ENCODE measurements around the gene ACSL1.

Gene ACSL1

GRCh38 chr4:184803133-184803532 lies 22.6 kb downstream of the ACSL1 start (continued):
- TF ChIP-seq OVOL3 (tag by site-specific recombination; IDR thresholded peaks at IDR 0.05) (no peak), ATF2 (tag by site-specific recombination; IDR thresholded peaks at IDR 0.05; ENCODE audit: low read depth) (no peak), ZNF292 (tag by site-specific recombination; IDR thresholded peaks at IDR 0.05; ENCODE audit: borderline replicate concordance, low read depth) (no peak)

GRCh38 chr4:184802697-184803015 lies 23.1 kb downstream of the ACSL1 start:
- CTCF ChIA-PET = no interaction called here
- POLR2A ChIA-PET = no interaction called here
- Histone ChIP-seq H3K4me3 (ENCODE audit: low read depth, low read length) (no peak overlapping the region), H3K27ac (ENCODE audit: extremely low read depth, low read depth, low read length) (no peak overlapping the region), H3K9me3 (ENCODE audit: control insufficient read depth, insufficient read depth, low read depth, low read length) (no peaks in the 10 kb centered on the region), H3K4me1 (ENCODE audit: control insufficient read depth, insufficient read depth, low read length) (peaks cover 6% of the 10 kb centered on the region; the same call in 1 of the 2 replicates), H3K36me3 (ENCODE audit: control insufficient read depth in 2 of 2, insufficient read depth in 1 of 2, low read length in 2 of 2) (peaks cover 0 to 4% of the 10 kb centered on the region in 2 experiments; a peak in 1 of 3 replicates)
- TF ChIP-seq ZNF558 (tag by site-specific recombination; IDR thresholded peaks at IDR 0.05) (no peak), KLF10 (tag by site-specific recombination; IDR thresholded peaks at IDR 0.05) (no peak)

- peaks cover 6% of the 10 kb centered on the region; the same call in 1 of the 2 replicates for H3K4me1 ChIP-seq (ENCODE audit: control insufficient read depth, insufficient read depth, low read length)
- no peak overlapping the region for H3K27ac ChIP-seq (ENCODE audit: extremely low read depth, low read depth, low read length)
- ChIA-PET CTCF (interaction anchor here (1.1 kb wide), 1 partner anchor 28 kb away, joined by 5 read pairs; no protein-coding TSS in a partner anchor), POLR2A (no interaction called here)
- H3K36me3 ChIP-seq (ENCODE audit: control insufficient read depth in 2 of 2, insufficient read depth in 1 of 2, low read length in 2 of 2) = peaks cover 0 to 8% of the 10 kb centered on the region in 2 experiments; a peak in 1 of 3 replicates
- TF ChIP-seq ZBTB17 (tag by site-specific recombination; IDR thresholded peaks at IDR 0.05) = 0 out of 2 replicates have a peak, but pooled peaks have one; percentile 14
- TF ChIP-seq YY2 (tag by site-specific recombination; IDR thresholded peaks at IDR 0.05) = no peak
- H3K4me3 ChIP-seq (ENCODE audit: low read depth, low read length) = no peak overlapping the region
- no peaks in the 10 kb centered on the region for H3K9me3 ChIP-seq (ENCODE audit: control insufficient read depth, insufficient read depth, low read depth, low read length)
Measured at GRCh38 chr4:184801781-184802696, 23.7 kb downstream of the ACSL1 start.

GRCh38 chr4:184798504-184798903 lies 27.3 kb downstream of the ACSL1 start:
- H3K36me3 ChIP-seq (ENCODE audit: control insufficient read depth in 2 of 2, insufficient read depth in 1 of 2, low read length in 2 of 2) = peaks cover 0 to 8% of the 10 kb centered on the region in 2 experiments; a peak in 1 of 3 replicates
- no peaks in the 10 kb centered on the region for H3K9me3 ChIP-seq (ENCODE audit: control insufficient read depth, insufficient read depth, low read depth, low read length)
- CTCF ChIA-PET = no interaction called here
- no peak for TF ChIP-seq ZNF426 (tag by site-specific recombination; IDR thresholded peaks at IDR 0.05)
- TF ChIP-seq ZNF211 (tag by site-specific recombination; IDR thresholded peaks at IDR 0.05; ENCODE audit: low read depth) = no peak
- TF ChIP-seq MYNN (tag by site-specific recombination; IDR thresholded peaks at IDR 0.05; ENCODE audit: borderline replicate concordance) = no peak
- TF ChIP-seq ZNF48 (tag by site-specific recombination; IDR thresholded peaks at IDR 0.05) = no peak
- H3K4me1 ChIP-seq (ENCODE audit: control insufficient read depth, insufficient read depth, low read length) = no peaks in the 10 kb centered on the region
- H3K27ac ChIP-seq (ENCODE audit: extremely low read depth, low read depth, low read length) = no peak overlapping the region
- POLR2A ChIA-PET = no interaction called here
- no peak overlapping the region for H3K4me3 ChIP-seq (ENCODE audit: low read depth, low read length)

- Histone ChIP-seq H3K4me3 (ENCODE audit: low read depth, low read length) (no peak overlapping the region), H3K36me3 (ENCODE audit: control insufficient read depth in 2 of 2, insufficient read depth in 1 of 2, low read length in 2 of 2) (peaks cover 0 to 8% of the 10 kb centered on the region in 2 experiments; a peak in 1 of 3 replicates), H3K9me3 (ENCODE audit: control insufficient read depth, insufficient read depth, low read depth, low read length) (no peaks in the 10 kb centered on the region), H3K4me1 (ENCODE audit: control insufficient read depth, insufficient read depth, low read length) (no peaks in the 10 kb centered on the region), H3K27ac (ENCODE audit: extremely low read depth, low read depth, low read length) (no peak overlapping the region)
- ChIA-PET CTCF (no interaction called here), POLR2A (no interaction called here)
- TF ChIP-seq ZNF416 (tag by site-specific recombination; IDR thresholded peaks at IDR 0.05) (no peak), ZNF843 (tag by site-specific recombination; IDR thresholded peaks at IDR 0.05) (no peak), ZNF23 (tag by site-specific recombination; IDR thresholded peaks at IDR 0.05; ENCODE audit: borderline replicate concordance) (no peak), KLF16 (tag by site-specific recombination; IDR thresholded peaks at IDR 0.05) (no peak), ZSCAN18 (tag by site-specific recombination; IDR thresholded peaks at IDR 0.05) (no peak), ZNF549 (tag by site-specific recombination; IDR thresholded peaks at IDR 0.05) (no peak), ZBTB26 (tag by site-specific recombination; optimal IDR thresholded peaks at IDR 0.05) (no peak), ZNF785 (tag by site-specific recombination; IDR thresholded peaks at IDR 0.05) (no peak), ZBTB8A (tag by site-specific recombination; IDR thresholded peaks at IDR 0.05) (no peak), ZNF571 (tag by site-specific recombination; IDR thresholded peaks at IDR 0.05) (no peak), ZNF292 (tag by site-specific recombination; IDR thresholded peaks at IDR 0.05; ENCODE audit: borderline replicate concordance, low read depth) (no peak)
Measured at GRCh38 chr4:184796906-184797305, 28.9 kb downstream of the ACSL1 start.

Data from HEK293 (cell line).